Lower leg skin (tissue), 3 donors: Measurements from ENCODE around the gene WNT2.

Experiments used
- POLR2A ChIP-seq, 2 donors: fragments of 450-650 bp; IDR thresholded peaks; one replicate each; pipeline ENCODE4 v1.6.1; 2016 to 2017; ENCODE audit warnings: antibody characterized with exemption in 2 of 2, mild to moderate bottlenecking in 1 of 2, moderate library complexity in 1 of 2
- TF ChIP-seq, protein P1 (sequence below), 3 donors: fragments of 450-650 bp; IDR thresholded peaks; one replicate each; pipeline ENCODE4 v1.5.1; 2016; ENCODE audit warnings: antibody characterized with exemption in 3 of 3, mild to moderate bottlenecking in 3 of 3, moderate library complexity in 2 of 3

DNA sequence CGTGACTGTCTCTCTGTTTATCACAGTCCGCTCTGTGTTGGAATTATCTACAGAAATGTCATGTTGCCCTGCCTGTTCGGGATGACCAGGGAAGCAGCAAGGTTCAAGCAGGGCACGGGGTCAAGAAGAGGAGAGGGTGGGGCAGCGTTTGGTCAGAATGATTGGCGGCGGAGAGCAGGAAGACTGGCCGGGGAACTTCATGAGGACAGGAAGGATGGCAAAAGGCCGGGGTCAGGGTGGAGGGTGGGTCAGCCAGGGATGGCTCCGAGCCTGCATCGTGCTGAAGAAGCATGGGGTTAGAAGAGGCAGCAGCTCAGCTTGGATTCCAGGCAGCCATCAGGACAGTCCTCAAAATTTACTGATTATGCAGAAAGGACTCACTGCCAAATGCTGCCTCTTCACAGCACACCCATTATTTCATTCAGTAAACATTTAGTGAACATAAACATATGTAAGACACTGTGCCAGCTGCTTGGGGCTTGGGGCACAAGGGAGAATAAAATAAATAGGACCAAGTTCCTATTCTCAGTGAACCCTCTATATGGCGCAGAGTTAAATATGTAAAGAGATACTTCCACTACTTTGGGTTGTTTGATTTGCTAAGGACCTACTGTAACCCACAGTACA, 42.8 kb downstream of the WNT2 start:
- TF ChIP-seq, protein P1, sequence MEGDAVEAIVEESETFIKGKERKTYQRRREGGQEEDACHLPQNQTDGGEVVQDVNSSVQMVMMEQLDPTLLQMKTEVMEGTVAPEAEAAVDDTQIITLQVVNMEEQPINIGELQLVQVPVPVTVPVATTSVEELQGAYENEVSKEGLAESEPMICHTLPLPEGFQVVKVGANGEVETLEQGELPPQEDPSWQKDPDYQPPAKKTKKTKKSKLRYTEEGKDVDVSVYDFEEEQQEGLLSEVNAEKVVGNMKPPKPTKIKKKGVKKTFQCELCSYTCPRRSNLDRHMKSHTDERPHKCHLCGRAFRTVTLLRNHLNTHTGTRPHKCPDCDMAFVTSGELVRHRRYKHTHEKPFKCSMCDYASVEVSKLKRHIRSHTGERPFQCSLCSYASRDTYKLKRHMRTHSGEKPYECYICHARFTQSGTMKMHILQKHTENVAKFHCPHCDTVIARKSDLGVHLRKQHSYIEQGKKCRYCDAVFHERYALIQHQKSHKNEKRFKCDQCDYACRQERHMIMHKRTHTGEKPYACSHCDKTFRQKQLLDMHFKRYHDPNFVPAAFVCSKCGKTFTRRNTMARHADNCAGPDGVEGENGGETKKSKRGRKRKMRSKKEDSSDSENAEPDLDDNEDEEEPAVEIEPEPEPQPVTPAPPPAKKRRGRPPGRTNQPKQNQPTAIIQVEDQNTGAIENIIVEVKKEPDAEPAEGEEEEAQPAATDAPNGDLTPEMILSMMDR (IDR thresholded peaks at IDR 0.05), result no peak
- no peak for TF ChIP-seq POLR2A (IDR thresholded peaks at IDR 0.05)
